ENCODE data around the gene PRH2.

PRH2 gene

DNA sequence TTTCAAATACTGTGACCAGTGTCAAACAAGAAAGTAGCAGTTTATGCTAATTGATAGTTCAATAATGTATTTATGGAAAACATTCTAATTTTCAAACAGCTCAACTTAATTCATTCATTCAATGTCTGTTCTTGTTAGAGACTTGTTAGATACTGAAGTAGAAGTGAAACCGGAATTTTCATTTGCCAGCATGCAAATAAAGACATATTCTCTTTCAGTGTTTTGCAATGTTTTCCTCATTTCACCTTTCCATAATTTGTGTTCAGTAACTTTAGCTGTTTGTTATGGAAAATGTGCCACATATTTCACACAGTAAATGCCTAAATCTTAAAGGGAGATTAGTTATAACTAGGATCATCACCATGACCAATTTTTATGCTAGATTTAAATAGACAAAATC lies 36.4 kb downstream of the PRH2 start:
- DNase-seq = no peak

DNA sequence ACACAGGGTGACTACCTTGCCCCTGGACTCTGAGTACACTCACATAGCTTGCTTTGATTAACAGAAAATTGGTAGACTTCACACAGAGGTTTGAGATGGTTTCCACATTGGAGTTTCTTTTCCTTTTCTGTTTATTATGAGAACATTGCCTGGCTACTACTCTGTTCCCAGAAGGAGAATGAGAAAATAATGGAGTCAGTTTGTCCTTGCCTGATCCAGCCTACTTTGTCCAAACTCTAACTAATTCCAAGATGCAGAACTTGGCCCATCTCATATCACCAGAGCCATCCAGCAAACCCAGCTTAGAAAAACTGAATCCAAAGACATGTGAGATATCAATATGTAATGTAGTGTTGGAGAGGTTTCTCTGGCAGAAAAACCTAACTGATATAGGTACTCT lies 37.3 kb downstream of the PRH2 start:
- no peak for DNase-seq

DNA sequence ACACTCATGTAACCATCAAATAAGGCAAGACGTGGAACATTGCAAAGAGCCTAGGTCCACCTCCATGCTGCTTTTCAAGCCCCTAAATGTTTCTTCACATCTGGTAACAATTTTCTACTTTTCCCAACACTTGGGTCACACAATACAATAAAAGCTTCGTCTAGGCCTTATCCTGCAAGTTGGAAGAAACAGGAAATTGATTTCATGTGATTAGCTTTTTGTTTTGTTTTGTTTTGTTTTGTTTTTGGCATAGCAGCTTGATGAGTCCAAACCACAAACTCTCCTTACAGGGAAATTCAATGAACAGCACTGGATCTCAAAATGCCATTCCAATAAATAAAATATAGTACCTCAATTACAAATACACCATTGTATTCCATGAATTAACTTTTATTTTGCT lies 38.4 kb downstream of the PRH2 start:
- DNase-seq = no peak

DNA sequence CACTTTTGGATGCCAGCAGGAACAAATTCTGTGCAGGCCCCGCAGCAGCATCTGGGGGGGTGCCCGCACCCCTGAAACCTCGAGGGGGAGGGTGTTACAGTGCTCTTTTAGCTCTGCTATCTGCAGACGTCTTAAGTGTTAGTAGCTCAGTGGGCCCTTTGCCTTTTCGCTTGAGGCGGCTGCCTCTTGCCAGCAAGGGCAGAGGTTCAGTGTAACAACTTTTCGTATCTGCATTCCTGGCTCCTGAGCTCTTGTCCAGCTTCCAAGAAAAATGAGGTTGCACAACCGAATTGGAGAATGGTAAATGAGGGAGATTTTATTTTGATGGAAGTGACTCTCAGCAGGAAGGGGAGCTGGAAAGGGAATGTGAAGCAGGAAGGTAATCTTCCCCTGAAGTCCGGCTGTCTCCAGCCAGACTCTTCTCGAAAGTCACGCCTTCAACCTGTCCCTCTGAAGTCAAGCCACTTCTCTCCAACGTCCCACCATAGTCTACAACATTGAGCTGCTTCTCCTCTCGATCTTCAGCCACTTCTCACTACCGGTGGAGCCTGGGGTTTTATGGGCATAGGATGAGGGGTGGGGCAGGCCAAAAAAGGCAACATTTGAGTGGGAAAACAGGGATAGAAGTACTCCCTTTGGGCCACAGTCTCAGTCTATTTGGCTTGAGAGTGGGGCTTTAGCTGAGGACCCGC lies 39.9 kb downstream of the PRH2 start:
- DNase-seq = no peak

DNA sequence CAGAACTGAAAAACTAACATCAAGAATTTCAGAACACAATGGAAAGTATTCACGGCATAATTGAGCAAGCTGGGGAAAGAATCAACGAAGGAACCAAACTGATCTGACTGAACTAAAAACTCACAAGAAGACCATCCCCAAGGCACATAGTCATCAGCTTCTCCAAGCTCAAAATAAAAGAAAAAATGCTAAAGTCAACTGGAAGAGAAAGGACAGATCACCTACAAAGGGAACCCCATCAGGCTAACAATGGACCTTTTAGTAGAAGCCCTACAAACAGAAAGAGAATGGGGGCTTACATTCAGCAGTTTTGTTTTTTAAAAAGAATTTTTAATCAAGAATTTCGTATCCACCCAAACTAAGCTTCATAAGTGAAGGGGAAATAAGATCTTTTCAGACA lies 45.9 kb downstream of the PRH2 start:
- no peak for DNase-seq

DNA sequence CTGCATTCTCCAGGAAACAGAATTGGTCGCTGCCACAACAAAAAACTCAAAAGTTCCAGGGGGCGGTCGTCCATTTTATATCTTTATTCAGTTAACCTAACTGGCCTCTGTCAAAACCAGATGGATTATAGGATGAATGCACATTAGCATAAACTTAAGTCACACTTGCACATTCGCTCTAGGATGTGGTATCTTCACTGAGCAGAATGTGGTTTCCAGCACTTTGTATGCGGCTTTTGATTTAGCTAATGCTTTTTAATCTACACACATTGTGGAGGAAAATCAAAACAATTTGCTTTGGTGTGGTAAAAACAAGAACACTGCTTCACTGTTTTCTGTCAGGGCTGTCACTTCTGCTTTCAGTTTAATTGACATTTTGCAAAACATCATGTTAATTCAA lies 53.2 kb downstream of the PRH2 start:
- peak; percentile 53 for DNase-seq

Measured in CD4-positive, alpha-beta T cell treated with Interleukin-4 for 4 hours (primary cell).